Glomerular endothelial cell (primary cell): Measurements from ENCODE around the gene WARS2. TPM values are rescaled to one million over a fixed set of nuclear protein-coding genes. Genes with fewer than 3 reads are reported as not detected.

Experiments
- DNase-seq: peaks from one replicate; pipeline ENCODE4 v3.0.0-alpha.2; 2011; ENCODE audit warnings: low read depth, low spot score; ENCODE audit errors: extremely low read depth
- total RNA-seq: library from RNA; depleted of rRNA; stranded (reverse); fragments of >200 nt; gene quantifications from 2 replicates; pipeline ENCODE4 v1.2.3, GENCODE V29; 2015

Gene WARS2
- total RNA-seq, 1 donor from 2014 or later, result 13.6 TPM

- DNase-seq, result no peak
Measured at GRCh38 chr1:118986555-118987467, 153.6 kb downstream of the WARS2 start.

GRCh38 chr1:118985640-118986554, 154.6 kb downstream of the WARS2 start:
- DNase-seq, result no peak

GRCh38 chr1:118984722-118985639, 155.5 kb downstream of the WARS2 start:
- DNase-seq, result no peak

GRCh38 chr1:118984086-118984721, 156.2 kb downstream of the WARS2 start:
- DNase-seq, result no peak

- no peak for DNase-seq
Measured at GRCh38 chr1:118983558-118984041, 156.9 kb downstream of the WARS2 start.

- DNase-seq, result no peak
Measured at GRCh38 chr1:118982821-118983557, 157.5 kb downstream of the WARS2 start.

- no peak for DNase-seq
Measured at GRCh38 chr1:118982266-118982665, 158.2 kb downstream of the WARS2 start.

- no peak for DNase-seq
Measured at GRCh38 chr1:118981436-118981835, 159.0 kb downstream of the WARS2 start.

Other genes starting within 250 kb of the WARS2 start
- gene TBX15, start 152.3 kb downstream of the WARS2 start, total RNA-seq, result not detected in 2 replicates
- gene HAO2, start 228.1 kb upstream of the WARS2 start, total RNA-seq, result not detected in 2 replicates